Dermis microvascular lymphatic vessel endothelial cell (primary cell): ENCODE measurements around the gene PRKAB2. TPM values are rescaled to one million over a fixed set of nuclear protein-coding genes. Genes with fewer than 3 reads are reported as not detected.
"Not testable (repeated sequence)": the region's sequence is repeated elsewhere in the genome, so short reads cannot be mapped to it uniquely, and the experiment has no call there.

Source experiments
- DNase-seq, 2 donors: peaks; one replicate each; pipeline versions ENCODE4 v3.0.0 to v3.0.0-alpha.2; 2010; ENCODE audit warnings: low read depth in 2 of 2
- total RNA-seq: library from RNA; depleted of rRNA; stranded (reverse); fragments of >200 nt; gene quantifications from 2 replicates; pipeline ENCODE4 v1.2.1, GENCODE V29; 2014

PRKAB2 gene
- total RNA-seq, 1 donor from 2014 or later, result 3.6 TPM

DNA sequence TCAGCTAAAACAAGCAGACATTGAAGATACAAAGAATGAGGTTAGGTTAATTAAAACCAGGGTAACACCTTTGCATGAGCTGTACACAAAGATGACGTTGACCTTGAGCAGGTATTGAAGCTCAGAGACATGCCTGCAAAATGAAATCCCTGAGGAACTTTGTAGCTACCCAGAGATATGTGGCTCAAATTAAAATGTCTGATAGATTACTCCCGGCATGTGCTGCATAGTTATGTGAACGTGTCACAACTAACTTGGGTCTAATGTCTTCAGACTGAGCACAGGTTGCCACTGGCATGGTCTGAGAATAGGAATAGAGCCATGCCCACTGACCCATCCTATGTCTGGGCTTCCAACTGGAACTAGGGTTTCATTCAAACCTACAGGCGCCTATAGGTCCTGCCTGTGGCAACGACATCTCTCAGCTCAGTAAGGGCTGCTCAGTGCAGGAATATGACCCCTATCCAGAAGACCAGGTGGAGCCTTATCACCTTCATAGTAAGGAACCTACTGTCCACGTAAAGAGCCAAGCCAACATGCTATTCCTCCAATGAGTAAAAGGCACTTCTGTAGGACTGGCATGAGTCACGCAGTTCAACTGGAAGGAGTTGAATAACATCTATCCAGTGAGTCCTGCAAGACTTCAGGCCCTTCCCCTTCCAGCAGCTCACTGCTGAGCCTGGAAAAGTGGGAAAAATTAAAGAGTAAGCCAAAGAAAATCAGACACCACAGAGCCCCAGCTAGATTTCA lies 60.7 kb downstream of the PRKAB2 start:
- DNase-seq, result no peak

DNA sequence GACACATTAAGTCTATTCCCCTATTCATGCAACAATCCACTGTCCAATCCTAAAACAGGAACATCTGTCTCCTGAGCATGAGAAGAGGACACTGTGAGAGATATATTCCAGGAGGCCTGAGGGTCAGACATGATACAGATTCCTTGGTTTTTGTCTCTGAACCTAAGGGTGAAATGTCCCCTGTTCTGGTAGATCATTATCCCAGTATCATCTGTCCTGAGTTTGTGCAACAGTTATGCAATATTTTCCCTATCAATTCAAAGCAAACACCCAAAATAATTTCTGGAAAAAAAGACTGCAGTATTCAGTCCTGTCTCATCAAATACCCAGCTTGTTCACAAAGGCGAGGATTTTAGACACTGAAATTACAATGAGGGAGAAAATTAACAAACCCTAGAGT lies 61.4 kb downstream of the PRKAB2 start:
- DNase-seq, result no peak

DNA sequence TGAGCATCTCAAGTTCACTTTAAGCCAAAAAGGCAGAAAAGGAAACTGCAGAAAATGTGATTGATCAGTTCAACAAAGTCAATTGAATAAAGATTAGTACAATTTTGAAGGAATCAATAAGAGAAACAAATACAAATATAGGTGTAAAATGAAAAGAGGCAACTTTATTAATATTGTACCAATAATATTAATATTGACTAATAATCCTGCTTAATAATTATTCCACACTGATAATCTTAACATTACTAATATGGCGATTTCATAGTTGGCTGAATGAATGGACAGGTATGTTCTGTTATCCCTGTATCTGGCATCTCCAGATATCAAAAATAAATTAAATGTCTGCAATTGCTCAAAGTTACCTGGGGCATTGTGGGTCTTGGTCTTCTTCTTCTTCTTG lies 61.8 kb downstream of the PRKAB2 start:
- no peak for DNase-seq

DNA sequence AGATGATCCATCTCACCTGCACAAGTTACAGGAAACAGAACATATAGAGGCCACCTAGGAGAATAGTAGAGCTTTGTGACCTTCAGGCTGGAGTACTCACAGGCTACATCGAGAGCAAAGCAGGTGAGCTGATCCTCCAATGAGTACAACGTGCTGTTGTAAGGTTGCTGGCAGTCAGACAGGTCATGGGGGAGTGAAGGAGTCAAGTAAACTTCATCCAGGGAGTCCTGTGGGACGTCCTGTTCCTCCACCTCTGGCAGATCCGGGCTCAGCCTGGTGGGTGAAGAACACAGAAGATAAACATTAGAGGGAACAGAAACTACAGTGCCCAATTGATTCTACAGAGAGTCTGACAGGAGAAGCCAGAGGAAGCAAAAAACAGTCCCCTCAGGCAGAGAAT lies 62.5 kb downstream of the PRKAB2 start:
- DNase-seq, result no peak

DNA sequence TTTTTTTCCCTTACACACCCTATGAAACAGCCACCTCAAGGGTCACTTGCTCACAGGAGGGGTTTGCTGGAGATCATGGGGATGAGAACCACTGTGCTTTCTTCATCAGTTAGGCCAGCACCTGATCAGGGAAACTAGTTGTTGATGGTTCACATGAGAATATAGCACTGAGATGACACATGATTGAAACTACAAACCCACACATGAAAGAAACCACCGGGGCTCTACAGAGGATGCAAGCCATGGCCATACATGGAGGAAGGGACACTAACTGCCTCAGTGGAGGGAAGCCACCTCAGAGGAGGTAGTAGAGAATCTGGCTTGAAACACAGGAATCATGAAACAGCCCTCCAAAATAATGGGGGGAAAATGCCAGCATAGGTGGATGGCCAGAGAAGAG lies 63.2 kb downstream of the PRKAB2 start:
- no peak for DNase-seq

DNA sequence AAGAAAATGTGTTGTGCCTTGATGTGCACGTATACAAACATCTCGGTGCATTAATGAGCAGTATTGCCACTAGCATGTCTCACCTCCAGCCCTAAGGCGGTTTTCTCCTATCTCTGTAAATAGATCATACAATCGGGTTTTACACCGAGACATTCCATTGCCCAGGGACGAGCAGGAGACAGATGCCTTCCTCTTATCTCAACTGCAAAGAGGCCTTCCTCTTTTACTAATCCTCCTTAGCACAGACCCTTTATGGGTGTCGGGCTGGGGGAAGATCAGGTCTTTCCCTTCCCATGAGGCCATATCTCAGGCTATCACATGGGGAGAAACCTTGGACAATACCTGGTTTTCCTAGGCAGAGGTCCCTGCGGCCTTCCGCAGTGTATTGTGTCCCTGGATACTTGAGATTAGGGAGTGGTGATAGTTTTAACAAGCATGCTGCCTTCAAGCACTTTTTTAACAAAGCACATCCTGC lies 65.8 kb downstream of the PRKAB2 start:
- not testable (repeated sequence) for DNase-seq

DNA sequence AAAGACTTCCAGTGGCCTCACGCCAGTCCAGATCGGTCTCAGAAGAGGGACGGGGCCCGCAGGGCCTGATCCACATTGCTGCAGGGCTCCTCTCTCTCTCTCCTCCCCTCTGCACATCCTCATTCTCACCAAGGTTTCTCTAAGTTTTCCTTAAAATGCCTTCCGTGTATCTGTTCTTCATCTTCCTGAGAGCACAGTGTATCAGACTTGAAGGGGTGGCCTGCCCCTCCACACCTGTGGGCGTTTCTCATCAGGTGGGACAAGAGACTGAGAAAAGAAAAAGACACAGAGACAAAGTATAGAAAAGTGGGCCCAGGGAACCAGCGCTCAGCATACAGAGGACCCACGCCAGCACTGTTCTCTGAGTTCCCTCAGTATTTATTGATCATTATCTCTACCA lies 66.4 kb downstream of the PRKAB2 start:
- DNase-seq, result no peak

Other genes with a start within 250 kb of the PRKAB2 start
- 2.8 and 4.2 TPM in 2 replicates for gene NBPF12, start 234.1 kb downstream of the PRKAB2 start, total RNA-seq
- 1.2 and 1.3 TPM in 2 replicates for gene FMO5, start 52.9 kb upstream of the PRKAB2 start, total RNA-seq
- 24.9 and 34.7 TPM in 2 replicates for gene CHD1L, start 70.2 kb upstream of the PRKAB2 start, total RNA-seq